HG03575 (cell line): ENCODE measurements around the gene RAD51B.
"Not testable (repeated sequence)": the region's sequence is repeated elsewhere in the genome, so short reads cannot be mapped to it uniquely, and the experiment has no call there.

Source experiments
- ATAC-seq: cut with Tn5 transposase; IDR thresholded peaks from one replicate; pipeline ENCODE4 v1.9.1; 2021; ENCODE audit not compliant: unreplicated experiment, insufficient number of reproducible peaks, low FRiP score; ENCODE audit errors: extremely low read depth

The RAD51B gene

GRCh38 chr14:68088451-68088854 lies 268.9 kb downstream of the RAD51B start:
- ATAC-seq: no peak

- ATAC-seq: no peak
These were observed 269.7 kb downstream of the RAD51B start for GRCh38 chr14:68089146-68089731.

GRCh38 chr14:68094158-68094557 lies 274.6 kb downstream of the RAD51B start:
- ATAC-seq: no peak

- no peak for ATAC-seq
These were observed 275.2 kb downstream of the RAD51B start for GRCh38 chr14:68094752-68095151.

- no peak for ATAC-seq
These were observed 278.1 kb downstream of the RAD51B start for GRCh38 chr14:68097727-68098126.

GRCh38 chr14:68098834-68099233 lies 279.3 kb downstream of the RAD51B start:
- ATAC-seq: no peak

DNA sequence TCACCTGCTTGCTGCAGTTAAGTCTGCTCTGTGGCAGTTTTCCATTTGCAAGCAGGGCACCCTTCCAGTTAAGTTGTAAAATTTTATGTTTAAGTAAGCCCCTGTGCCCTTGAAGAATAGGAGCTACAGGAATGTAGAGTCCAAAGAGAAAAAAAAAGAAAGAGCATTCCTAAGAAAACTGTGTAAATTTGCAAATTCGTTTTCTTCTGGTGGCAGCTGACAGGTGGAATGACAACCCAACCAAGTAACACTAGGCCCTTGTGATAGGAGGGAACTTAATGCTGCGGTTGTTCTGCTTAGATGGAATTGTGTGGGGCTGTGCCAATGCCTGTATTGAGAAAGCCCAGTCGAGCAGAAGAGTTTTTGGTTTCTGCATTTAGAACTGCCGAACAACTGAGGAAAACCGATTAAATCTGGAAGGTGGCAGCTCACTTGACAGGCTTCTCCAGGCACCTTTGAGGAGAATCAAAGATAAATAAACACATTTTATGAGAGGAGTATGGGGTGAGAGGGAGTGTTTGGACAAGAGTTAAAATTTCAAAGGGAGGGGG lies 280.0 kb downstream of the RAD51B start:
- ATAC-seq: no peak

DNA sequence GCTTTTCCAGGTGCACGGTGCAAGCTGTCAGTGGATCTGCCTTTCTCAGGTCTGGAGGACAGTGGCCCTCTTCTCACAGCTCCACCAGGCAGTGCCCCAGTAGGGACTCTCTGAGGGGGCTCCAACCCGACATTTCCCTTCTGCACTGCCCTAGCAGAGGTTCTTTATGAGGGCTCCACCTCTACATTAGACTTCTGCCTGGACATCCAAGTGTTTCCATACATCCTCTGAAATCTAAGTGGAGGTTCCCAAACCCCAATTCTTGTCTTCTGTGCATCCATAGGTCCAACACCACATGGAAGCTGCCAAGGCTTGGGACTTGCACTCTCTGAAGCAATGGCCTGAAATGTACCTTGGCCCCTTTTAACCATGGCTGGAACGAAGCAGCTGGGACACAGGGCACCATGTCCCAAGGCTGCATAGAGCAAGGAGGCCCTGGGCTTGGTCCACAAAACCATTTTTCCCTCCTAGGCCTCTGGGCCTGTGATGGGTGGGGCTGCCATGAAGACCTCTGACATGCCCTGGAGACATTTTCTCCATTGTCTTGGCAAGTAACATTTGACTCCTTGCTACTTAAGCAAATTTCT lies 282.2 kb downstream of the RAD51B start:
- ATAC-seq: not testable (repeated sequence)

GRCh38 chr14:68103853-68104252 lies 284.3 kb downstream of the RAD51B start:
- no peak for ATAC-seq

DNA sequence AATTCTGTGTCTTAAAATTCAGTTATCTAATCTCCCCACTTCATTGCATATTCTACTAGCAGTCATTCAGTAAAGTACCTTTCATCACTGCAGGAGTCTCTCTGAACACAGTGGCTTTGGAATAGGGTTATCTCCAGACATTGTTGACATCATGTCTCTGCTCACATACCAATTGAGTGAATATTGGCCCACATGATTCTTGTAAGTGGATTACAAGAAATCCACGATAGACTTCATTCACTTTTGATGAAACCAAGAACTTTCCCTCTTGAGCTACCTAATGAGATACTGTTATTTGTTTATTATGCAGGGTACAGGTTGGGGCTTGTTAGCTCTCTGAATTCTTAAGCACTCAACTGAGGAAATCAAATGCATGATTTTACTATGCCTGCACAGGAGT lies 284.9 kb downstream of the RAD51B start:
- ATAC-seq: no peak

- ATAC-seq: no peak
These were observed 286.2 kb downstream of the RAD51B start for GRCh38 chr14:68105816-68106215.

DNA sequence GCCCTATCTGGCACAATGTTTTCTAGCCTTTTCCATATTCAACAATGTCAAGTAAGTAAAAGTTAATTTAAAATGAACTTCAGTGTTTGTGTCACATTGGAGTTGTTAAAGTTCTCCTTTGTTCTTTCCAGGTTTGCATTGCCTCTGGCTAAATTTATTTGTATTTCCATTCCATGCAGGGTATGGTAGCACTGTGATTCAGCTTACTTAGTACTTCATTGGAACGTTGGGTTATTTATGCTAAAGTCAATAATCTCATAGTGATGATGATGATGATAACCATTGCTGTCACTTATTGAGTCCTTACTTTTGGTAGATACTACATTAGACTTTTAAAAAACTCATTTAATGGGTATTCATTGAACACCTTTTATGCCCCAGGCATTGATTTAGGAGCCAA lies 286.9 kb downstream of the RAD51B start:
- no peak for ATAC-seq

DNA sequence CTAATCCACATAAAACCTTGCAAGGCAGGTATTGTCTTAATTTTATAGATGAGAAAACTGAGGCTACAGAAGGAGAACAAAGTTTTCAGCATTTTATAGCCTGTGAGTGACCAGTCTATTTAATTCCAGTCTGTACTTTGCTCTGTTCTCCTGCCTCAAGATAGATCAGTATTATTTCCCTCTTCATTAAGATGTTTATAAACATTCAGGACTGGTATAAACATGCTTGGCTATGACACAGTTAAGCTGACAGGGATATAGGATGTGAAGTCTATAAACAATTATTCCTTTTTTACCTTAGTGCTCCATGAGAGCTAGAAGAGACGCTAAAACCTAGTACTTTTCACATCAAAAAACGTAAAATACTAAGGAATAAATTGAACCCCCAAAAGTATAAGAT lies 287.3 kb downstream of the RAD51B start:
- no peak for ATAC-seq

- no peak for ATAC-seq
These were observed 289.7 kb downstream of the RAD51B start for GRCh38 chr14:68109132-68109900.

DNA sequence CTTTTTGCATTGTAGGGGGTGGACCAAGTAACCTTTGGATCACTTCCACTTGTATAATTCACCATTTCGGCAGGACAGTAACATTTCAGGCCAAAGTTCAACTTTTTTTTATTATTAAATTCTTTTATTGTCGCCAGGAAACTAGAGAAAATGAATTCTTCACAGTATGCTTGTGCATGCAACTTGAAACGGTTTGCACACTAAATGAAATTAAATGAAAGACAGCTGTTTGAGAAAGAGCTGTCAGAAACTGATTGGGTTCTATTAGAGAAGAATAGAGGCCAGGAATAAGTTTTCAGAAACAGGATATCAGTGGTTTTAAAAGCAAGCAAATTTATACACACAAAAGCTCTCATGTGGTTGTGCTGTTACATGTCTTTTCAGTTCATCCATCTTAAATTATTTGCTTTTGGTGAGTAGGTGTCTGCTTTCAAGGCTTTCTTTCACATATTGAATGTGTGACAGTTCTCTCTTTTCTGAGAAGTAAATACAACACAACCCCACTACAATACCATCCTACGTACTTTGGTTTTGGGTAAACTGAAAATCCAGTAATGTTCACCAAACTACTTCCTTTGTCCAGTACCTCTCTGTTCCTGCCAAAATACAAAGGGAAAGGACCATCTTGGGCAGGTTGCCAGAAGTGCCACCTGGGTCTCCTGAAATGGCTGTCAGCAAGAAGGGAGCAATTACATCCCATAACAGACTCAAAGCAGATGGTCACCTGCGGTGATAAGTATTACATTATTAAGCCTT lies 291.7 kb downstream of the RAD51B start:
- ATAC-seq: no peak

DNA sequence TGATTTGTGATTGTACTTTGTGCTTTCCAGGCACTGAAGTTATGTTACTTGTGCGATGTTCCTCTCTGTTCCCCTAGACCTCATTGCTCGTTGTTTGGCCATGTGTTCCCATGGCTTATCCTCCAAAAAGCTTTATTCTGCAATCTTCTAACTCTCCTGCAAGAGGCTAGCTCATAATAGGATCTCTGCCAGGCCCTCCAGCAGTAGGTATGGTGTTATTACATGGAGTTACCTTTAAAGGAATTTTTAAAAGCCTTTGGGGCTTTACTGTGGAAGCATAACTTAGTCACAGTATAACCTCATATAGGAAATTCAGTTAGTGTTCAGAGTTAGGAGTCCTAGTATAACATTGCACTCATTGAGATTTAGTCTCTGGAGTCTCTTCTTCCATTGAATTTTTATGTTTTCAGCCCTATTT lies 292.3 kb downstream of the RAD51B start:
- ATAC-seq: no peak

DNA sequence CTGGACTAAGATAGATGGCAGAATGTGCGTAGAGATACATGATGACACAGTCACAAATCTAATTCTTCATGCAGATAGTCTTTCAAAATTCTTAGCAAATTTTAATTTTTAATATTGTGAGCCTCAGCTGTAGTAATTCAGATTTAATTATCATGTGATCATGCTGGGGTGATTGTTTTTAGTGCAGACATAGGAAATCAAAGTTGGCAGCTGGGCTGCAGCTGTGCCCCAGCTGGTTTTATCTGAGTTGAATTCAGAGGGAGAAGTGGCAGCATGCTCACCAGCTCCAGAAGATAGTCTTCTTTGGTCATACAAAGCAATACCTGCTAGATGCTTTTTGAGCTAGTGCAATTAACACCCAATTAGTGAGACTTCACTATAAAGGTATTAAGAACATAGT lies 292.9 kb downstream of the RAD51B start:
- no peak for ATAC-seq

- ATAC-seq: no peak
These were observed 293.9 kb downstream of the RAD51B start for GRCh38 chr14:68113343-68113930.

DNA sequence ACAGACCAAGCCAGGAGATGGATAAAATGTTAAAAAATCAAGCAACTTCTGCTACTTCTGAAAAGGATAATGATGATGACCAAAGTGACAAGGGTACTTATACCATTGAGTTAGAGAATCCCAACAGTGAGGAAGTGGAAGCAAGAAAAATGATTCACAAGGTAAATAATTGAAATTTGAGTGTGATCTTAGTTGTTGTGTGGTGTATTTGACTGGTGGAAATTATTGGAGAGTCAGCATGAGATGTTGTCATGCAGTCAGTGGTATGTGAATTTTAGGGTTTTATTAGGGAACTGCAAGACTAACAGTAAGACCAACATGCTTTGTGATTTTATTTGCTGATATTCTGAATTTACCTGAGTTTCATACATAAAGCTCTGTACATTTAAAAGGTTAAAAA lies 296.4 kb downstream of the RAD51B start:
- ATAC-seq: not testable (repeated sequence)
